ENCODE data around the gene BARD1.
"Not testable (repeated sequence)": the region's sequence is repeated elsewhere in the genome, so short reads cannot be mapped to it uniquely, and the experiment has no call there.

Gene BARD1

DNA sequence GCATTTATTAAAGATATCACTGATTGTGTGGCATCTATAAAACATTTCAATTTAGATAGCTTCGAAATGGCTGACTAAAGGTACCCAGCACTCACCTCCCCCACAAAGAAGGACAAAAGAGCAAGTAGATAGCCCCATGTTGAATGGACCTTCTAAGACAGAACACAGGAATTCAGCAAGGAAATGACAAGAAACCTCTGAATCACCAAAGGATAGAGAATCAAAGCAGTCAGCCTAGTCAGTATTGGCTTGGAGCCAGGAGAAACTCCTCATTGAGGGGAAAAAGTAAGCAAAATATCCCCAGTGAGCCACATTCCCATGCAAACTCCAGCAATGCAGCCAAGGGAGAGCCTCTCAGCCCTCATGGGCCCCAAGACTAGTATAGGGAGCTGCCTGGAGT lies 113.7 kb downstream of the BARD1 start:
- Histone ChIP-seq H3K27ac (no peak overlapping the region), H3K4me3 (no peak overlapping the region)

DNA sequence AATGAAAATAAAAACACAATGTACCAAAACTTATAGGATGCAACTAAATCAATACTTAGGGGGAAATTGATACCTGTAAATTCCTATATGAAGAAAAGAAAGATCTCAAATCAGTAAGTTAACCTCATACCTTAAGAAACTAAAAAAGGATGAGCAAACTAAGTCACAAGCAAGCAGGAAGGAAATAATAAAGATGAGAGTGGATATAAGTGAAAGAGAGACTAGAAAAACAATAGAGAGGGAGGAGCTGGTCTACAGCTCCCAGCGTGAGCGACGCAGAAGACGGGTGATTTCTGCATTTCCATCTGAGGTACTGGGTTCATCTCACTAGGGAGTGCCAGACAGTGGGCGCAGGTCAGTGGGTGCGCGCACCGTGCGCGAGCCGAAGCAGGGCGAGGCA lies 125.9 kb downstream of the BARD1 start:
- H3K27ac ChIP-seq: not testable (repeated sequence)
- peak overlapping the region in 3 of 7 experiments; percentile 22 for H3K4me3 ChIP-seq

DNA sequence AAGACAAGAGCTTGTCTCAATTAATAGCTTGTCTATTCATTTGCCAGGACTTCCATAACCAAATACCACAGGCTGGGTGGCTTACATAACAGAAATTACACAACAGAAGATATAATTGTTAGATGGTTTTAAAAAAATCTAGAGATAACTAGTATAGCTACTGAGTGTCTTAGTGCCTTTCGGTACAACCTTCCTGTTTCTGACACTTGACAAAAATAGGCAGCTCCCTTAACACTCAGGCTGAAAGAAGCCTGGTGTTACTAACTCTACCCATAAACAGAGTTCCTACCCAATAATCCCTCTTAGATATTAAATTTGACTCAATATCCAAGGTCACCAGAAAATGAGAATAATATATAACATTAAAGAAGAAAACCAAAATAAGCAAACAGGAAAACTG lies 129.7 kb downstream of the BARD1 start:
- no peak overlapping the region for H3K27ac ChIP-seq
- no peak overlapping the region for H3K4me3 ChIP-seq

DNA sequence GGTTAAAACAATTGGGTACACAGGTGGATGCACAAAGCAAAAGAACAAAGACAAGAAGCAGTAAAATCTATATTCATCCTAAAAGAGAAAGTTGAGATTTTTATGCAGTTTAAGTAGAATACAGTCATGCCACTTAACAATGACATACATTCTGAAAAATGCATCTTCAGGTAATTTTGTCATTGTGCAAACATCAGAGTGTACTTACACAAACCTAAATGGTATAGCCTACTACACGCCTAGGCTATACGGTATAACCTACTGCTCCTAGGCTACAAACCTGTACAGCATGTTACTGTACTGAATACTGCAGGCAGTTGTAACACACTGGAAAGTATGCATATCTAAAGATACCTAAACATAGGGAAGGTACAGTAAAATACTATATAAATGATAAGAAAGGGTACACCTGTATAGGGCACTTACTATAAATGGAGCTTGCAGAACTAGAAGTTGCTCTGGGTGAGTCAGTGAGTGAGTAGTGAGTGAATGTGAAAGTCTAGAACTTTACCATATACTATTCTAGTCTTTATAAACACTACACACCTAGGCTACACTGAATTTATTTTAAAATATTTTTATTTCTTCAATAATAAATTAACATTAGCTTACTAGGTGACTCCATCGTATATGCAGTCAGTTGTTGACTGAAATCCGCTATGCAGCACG lies 132.9 kb downstream of the BARD1 start:
- H3K4me3 ChIP-seq: no peak overlapping the region
- H3K27ac ChIP-seq: no peak overlapping the region

All from skin epidermis (tissue), 12 donors.